ENCODE data around the gene OVAAL.
"Not testable (repeated sequence)": the region's sequence is repeated elsewhere in the genome, so short reads cannot be mapped to it uniquely, and the experiment has no call there.

Gene OVAAL

DNA sequence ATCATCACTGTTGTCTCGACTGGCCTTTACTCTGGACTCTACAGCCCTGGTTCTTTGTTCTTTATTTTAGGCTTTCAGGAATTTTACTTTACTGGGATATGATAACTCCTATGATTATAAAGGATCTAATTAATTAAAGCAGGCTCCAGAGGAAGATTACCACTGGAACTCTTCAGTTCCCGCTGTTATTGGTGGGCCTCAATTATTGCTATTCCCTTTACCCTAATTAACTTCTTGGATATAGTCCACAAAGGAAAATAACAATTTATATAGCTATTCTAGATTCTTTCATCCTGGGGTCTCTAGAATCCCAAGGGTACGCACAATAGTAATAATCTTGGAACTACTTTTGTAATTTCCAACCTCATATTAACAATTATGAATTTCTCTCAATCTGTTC is 8.5 kb upstream of the OVAAL start:
- TF ChIP-seq SP1 (IDR thresholded peaks at IDR 0.05), result no peak
- TF ChIP-seq FOXM1 (IDR thresholded peaks at IDR 0.05; ENCODE audit: borderline replicate concordance), result no peak
- TF ChIP-seq L3MBTL2 (conservative IDR thresholded peaks at IDR 0.05), result no peak
- no peak for TF ChIP-seq SUZ12 (IDR thresholded peaks at IDR 0.05)
- TF ChIP-seq BHLHE40 (IDR thresholded peaks at IDR 0.05; ENCODE audit: borderline replicate concordance), result no peak
- no peak for TF ChIP-seq TARDBP (IDR thresholded peaks at IDR 0.05)
- no peak for TF ChIP-seq ARNT (IDR thresholded peaks at IDR 0.05)
- no peak for TF ChIP-seq ZNF384 (IDR thresholded peaks at IDR 0.05)
- TF ChIP-seq CTBP1 (IDR thresholded peaks at IDR 0.05; ENCODE audit: borderline replicate concordance), result no peak
- no peak for TF ChIP-seq NFRKB (IDR thresholded peaks at IDR 0.05)
- TF ChIP-seq LEF1 (IDR thresholded peaks at IDR 0.05; ENCODE audit: borderline replicate concordance), result no peak
- TF ChIP-seq, protein P1, sequence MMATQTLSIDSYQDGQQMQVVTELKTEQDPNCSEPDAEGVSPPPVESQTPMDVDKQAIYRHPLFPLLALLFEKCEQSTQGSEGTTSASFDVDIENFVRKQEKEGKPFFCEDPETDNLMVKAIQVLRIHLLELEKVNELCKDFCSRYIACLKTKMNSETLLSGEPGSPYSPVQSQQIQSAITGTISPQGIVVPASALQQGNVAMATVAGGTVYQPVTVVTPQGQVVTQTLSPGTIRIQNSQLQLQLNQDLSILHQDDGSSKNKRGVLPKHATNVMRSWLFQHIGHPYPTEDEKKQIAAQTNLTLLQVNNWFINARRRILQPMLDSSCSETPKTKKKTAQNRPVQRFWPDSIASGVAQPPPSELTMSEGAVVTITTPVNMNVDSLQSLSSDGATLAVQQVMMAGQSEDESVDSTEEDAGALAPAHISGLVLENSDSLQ (IDR thresholded peaks at IDR 0.05), result no peak
- TF ChIP-seq ELF4 (IDR thresholded peaks at IDR 0.05), result no peak
- no peak for TF ChIP-seq FOXA1 (IDR thresholded peaks at IDR 0.05)
- TF ChIP-seq HDGF (IDR thresholded peaks at IDR 0.05; ENCODE audit: borderline replicate concordance), result no peak
- no peak for DNase-seq (ENCODE audit: extremely low spot score)
- CTCF ChIA-PET, result interaction anchor here (0.6 kb wide), 1 partner anchor 14 kb away, joined by 4 read pairs; no protein-coding TSS in a partner anchor
- POLR2A ChIA-PET, result no interaction called here

DNA sequence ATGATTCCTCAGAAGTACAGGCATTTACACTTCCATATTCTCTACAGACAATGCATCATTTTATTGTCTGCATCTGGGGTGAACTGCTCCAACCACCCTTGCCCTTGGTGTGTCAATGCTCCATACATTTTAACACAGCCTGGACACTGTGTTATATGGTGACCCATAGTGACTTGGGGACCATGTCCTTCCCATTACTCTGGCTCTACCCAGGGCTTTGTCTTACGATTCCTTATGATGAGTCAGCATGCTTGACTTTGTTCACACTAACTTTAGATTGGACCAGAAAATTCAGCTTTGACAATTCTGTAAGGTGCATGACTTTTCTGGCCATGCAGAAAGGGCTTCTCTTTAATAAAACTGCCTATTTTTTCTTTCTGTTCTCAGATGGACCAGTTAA is 6.8 kb upstream of the OVAAL start:
- POLR2A ChIA-PET, result no interaction called here
- DNase-seq (ENCODE audit: extremely low spot score), result no peak
- CTCF ChIA-PET, result no interaction called here

DNA sequence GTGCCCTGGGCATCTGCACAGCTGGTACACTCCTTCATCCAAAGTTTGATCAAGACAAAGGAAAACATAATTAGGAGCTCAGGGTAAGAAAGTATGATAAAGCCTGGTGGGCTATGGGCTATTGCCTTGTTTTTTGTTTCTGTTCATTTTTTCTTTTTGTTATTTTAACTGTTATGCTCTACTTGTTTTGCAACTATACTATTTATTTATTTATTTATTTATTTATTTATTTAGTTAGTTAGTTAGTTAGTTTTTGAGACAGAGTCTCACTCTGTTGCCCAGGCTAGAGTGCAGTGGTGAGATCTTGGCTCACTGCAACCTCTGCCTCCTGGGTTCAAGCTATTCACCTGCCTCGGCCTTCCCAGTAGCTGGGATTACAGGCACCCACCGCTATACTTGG is 5.7 kb upstream of the OVAAL start:
- DNase-seq (ENCODE audit: extremely low spot score); POLR2A ChIA-PET; CTCF ChIA-PET: not testable (repeated sequence)

More for the DNA sequence above, 6.8 kb upstream of the OVAAL start:
- no peak for TF ChIP-seq L3MBTL2 (conservative IDR thresholded peaks at IDR 0.05)
- TF ChIP-seq ELF4 (IDR thresholded peaks at IDR 0.05), result no peak
- TF ChIP-seq CTBP1 (IDR thresholded peaks at IDR 0.05; ENCODE audit: borderline replicate concordance), result no peak
- no peak for TF ChIP-seq FOXK2 (IDR thresholded peaks at IDR 0.05)
- TF ChIP-seq, protein P1 (IDR thresholded peaks at IDR 0.05), result no peak
- TF ChIP-seq FOXA1 (IDR thresholded peaks at IDR 0.05), result no peak
- TF ChIP-seq FOXM1 (IDR thresholded peaks at IDR 0.05; ENCODE audit: borderline replicate concordance), result no peak
- no peak for TF ChIP-seq ARNT (IDR thresholded peaks at IDR 0.05)
- TF ChIP-seq HDGF (IDR thresholded peaks at IDR 0.05; ENCODE audit: borderline replicate concordance), result no peak
- no peak for TF ChIP-seq TARDBP (IDR thresholded peaks at IDR 0.05)
- no peak for TF ChIP-seq NFRKB (IDR thresholded peaks at IDR 0.05)

DNA sequence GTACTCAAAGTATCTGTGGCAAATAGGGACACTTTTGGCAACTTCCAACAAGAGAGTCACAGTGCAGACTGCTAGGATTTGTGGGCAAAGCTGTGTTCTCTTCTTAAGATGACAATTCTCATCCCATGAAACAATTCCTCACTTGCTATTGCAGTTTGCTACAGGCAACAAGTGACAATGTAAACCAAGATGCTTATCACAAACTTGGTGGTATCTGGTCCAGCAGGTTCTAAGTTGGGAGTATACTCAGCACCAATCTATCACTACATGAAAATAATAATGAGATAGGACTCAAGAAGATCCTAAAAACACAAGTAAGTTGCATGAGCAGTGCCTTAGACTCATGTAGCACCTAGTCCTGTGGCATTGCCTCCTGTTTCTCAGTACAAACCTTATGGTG is 3.4 kb upstream of the OVAAL start:
- no peak for TF ChIP-seq L3MBTL2 (conservative IDR thresholded peaks at IDR 0.05)
- no peak for DNase-seq (ENCODE audit: extremely low spot score)
- CTCF ChIA-PET, result no interaction called here
- POLR2A ChIA-PET, result no interaction called here

DNA sequence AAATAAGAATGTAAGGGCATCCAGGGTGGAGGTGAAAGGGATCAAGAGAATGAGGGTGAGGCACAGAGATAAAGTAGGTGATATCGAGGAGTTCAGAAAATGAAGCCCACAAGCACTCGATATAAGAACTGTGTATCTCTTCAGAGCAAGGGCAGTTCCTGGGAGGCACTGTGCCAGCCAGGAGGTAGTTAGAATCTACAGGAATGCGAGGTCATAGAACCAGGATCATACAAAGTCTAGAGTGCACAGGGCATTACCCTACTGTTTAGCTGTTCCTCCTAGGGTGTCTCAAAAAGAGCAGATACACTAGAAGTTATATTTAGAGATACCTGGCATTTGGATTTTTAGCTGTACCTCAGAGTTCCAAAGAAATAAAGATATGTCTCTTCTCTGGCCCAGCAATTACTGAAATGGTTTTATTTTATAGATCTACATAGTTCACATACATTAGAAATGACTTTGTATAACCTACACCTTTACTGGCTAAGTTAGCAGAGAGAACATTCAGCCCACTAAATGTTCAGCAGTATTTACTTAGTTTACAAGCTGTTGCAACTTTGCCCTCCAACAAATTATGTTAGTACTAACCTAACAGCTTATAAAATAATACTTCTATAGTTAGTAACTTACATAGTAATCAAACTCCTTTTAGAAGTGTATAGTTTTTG is 1.6 kb downstream of the OVAAL start:
- ChIA-PET POLR2A (no interaction called here), CTCF (no interaction called here)
- no peak for DNase-seq (ENCODE audit: extremely low spot score)
- TF ChIP-seq NFRKB (IDR thresholded peaks at IDR 0.05) (no peak), HDGF (IDR thresholded peaks at IDR 0.05; ENCODE audit: borderline replicate concordance) (no peak), CTBP1 (IDR thresholded peaks at IDR 0.05; ENCODE audit: borderline replicate concordance) (no peak), BHLHE40 (IDR thresholded peaks at IDR 0.05; ENCODE audit: borderline replicate concordance) (no peak), ZNF384 (IDR thresholded peaks at IDR 0.05) (no peak), SUZ12 (IDR thresholded peaks at IDR 0.05) (no peak), FOXM1 (IDR thresholded peaks at IDR 0.05; ENCODE audit: borderline replicate concordance) (no peak), ELF4 (IDR thresholded peaks at IDR 0.05) (no peak), ARNT (IDR thresholded peaks at IDR 0.05) (no peak), TARDBP (IDR thresholded peaks at IDR 0.05) (no peak), FOXK2 (IDR thresholded peaks at IDR 0.05) (no peak), FOXA1 (IDR thresholded peaks at IDR 0.05) (no peak), L3MBTL2 (conservative IDR thresholded peaks at IDR 0.05) (no peak), LEF1 (IDR thresholded peaks at IDR 0.05; ENCODE audit: borderline replicate concordance) (no peak), SP1 (IDR thresholded peaks at IDR 0.05) (no peak)
- TF ChIP-seq, protein P1 (IDR thresholded peaks at IDR 0.05), result no peak

DNA sequence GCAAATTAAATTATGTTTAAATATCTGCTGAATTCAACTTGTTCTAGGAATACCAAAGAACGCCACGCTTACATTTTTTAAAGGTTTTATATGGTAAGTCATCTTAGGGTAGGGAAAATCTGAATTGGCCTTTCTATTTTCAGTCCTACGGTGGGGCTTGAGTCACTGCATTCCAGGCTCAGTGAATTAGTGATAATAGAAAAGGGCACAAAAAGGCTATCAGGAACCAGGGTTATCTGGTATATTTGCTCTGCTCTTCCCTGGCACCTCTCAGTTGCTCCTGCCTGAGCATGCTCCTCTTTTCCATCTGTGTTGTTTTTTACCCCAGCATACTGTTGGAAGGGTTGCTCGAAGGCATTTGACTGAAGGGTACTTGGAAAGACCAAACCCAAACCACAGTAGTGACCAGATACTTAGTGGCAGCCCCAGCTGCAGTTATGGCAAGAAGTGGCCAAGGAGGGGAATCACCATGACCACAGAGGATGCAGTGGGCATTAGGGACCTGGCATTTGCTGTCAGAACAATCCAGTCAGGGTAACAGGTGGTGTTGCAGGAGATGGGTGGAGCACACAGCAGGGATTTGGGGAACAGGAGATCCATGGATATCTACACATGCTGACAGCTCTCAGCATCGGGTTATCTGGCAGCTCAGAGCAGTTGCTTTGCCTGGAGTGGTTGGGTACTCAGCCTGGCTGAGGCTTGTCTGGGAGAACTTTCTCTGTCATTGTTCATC is 2.3 kb downstream of the OVAAL start:
- CTCF ChIA-PET, result no interaction called here
- TF ChIP-seq SP1 (IDR thresholded peaks at IDR 0.05), result no peak
- TF ChIP-seq, protein P1 (IDR thresholded peaks at IDR 0.05), result no peak
- no peak for TF ChIP-seq FOXM1 (IDR thresholded peaks at IDR 0.05; ENCODE audit: borderline replicate concordance)
- no peak for TF ChIP-seq L3MBTL2 (conservative IDR thresholded peaks at IDR 0.05)
- no peak for DNase-seq (ENCODE audit: extremely low spot score)
- POLR2A ChIA-PET, result no interaction called here
